BE2C (cell line): ENCODE data around the gene TMEM255B.
"Not testable (repeated sequence)": the region's sequence is repeated elsewhere in the genome, so short reads cannot be mapped to it uniquely, and the experiment has no call there.

Source experiments
- DNase-seq: peaks from one replicate; pipeline ENCODE4 v3.0.0-alpha.2; 2020
- H3K27me3 ChIP-seq: fragments of 250-450 bp; sonication (Bioruptor Pico); 2 replicates; pipeline ENCODE4 v1.5.1; 2020; ENCODE audit warnings: mild to moderate bottlenecking
- H3K36me3 ChIP-seq: fragments of 250-450 bp; sonication (Bioruptor Pico); 2 replicates; pipeline ENCODE4 v1.5.1; 2020; ENCODE audit warnings: mild to moderate bottlenecking
- H3K4me1 ChIP-seq: fragments of 250-450 bp; sonication (Bioruptor Pico); 2 replicates; pipeline ENCODE4 v1.5.1; 2020
- H3K4me3 ChIP-seq: 2 replicates; pipeline ENCODE4 v1.5.1; 2011; ENCODE audit warnings: low read depth, low read length
- H3K9me3 ChIP-seq: fragments of 250-450 bp; sonication (Bioruptor Pico); 2 replicates; pipeline ENCODE4 v1.5.1; 2020
- CTCF ChIP-seq: IDR thresholded peaks from 2 replicates; pipeline ENCODE4 v1.5.1; 2012; ENCODE audit warnings: mild to moderate bottlenecking, low read depth, low read length

The TMEM255B gene

GRCh38 chr13:113787694-113788093, 28.7 kb downstream of the TMEM255B start:
- no peak overlapping the region for H3K4me3 ChIP-seq
- H3K27me3 ChIP-seq = no peaks in the 10 kb centered on the region
- no peaks in the 10 kb centered on the region for H3K36me3 ChIP-seq
- H3K9me3 ChIP-seq = no peaks in the 10 kb centered on the region; the same call in 1 of the 2 replicates
- no peaks in the 10 kb centered on the region for H3K4me1 ChIP-seq
- no peak for DNase-seq
- no peak for TF ChIP-seq CTCF

- no peaks in the 10 kb centered on the region for H3K4me1 ChIP-seq
- no peaks in the 10 kb centered on the region for H3K27me3 ChIP-seq
- no peaks in the 10 kb centered on the region for H3K36me3 ChIP-seq
- no peak for DNase-seq
- H3K4me3 ChIP-seq = no peak overlapping the region
- no peak for TF ChIP-seq CTCF
- H3K9me3 ChIP-seq = no peaks in the 10 kb centered on the region; the same call in 1 of the 2 replicates
These were observed 29.5 kb downstream of the TMEM255B start for GRCh38 chr13:113788413-113789135.

- H3K9me3 ChIP-seq = no peaks in the 10 kb centered on the region; the same call in 1 of the 2 replicates
- H3K36me3 ChIP-seq = no peaks in the 10 kb centered on the region
- H3K4me3 ChIP-seq = no peak overlapping the region
- no peaks in the 10 kb centered on the region for H3K27me3 ChIP-seq
- no peak for TF ChIP-seq CTCF
- DNase-seq = no peak
- H3K4me1 ChIP-seq = no peaks in the 10 kb centered on the region
These were observed 30.1 kb downstream of the TMEM255B start for GRCh38 chr13:113789167-113789566.

GRCh38 chr13:113789931-113790330, 30.9 kb downstream of the TMEM255B start:
- not testable (repeated sequence) for H3K36me3 ChIP-seq, DNase-seq, H3K4me3 ChIP-seq, H3K9me3 ChIP-seq, H3K4me1 ChIP-seq, H3K27me3 ChIP-seq

GRCh38 chr13:113791226-113791625, 32.2 kb downstream of the TMEM255B start:
- no peak for DNase-seq
- no peak for TF ChIP-seq CTCF
- H3K36me3 ChIP-seq = no peaks in the 10 kb centered on the region
- H3K4me3 ChIP-seq = no peak overlapping the region
- H3K27me3 ChIP-seq = no peaks in the 10 kb centered on the region
- no peaks in the 10 kb centered on the region; the same call in 1 of the 2 replicates for H3K9me3 ChIP-seq
- H3K4me1 ChIP-seq = no peaks in the 10 kb centered on the region

- no peaks in the 10 kb centered on the region for H3K9me3 ChIP-seq
- H3K4me1 ChIP-seq = no peaks in the 10 kb centered on the region
- H3K27me3 ChIP-seq = no peaks in the 10 kb centered on the region
- H3K4me3 ChIP-seq = no peak overlapping the region
- no peak for TF ChIP-seq CTCF
- H3K36me3 ChIP-seq = no peaks in the 10 kb centered on the region
- no peak for DNase-seq
These were observed 32.7 kb downstream of the TMEM255B start for GRCh38 chr13:113791761-113792160.
